ENCODE results near the gene STX17.
"Not testable (repeated sequence)": the region's sequence is repeated elsewhere in the genome, so short reads cannot be mapped to it uniquely, and the experiment has no call there.

STX17 gene

GRCh38 chr9:99971410-99971809 lies 65.0 kb downstream of the STX17 start:
- no peak for DNase-seq (ENCODE audit: low spot score)

- no peak for DNase-seq (ENCODE audit: low spot score)
Measured at GRCh38 chr9:99973455-99973854, 67.0 kb downstream of the STX17 start.

GRCh38 chr9:99977033-99977792 lies 70.8 kb downstream of the STX17 start:
- no peak for DNase-seq (ENCODE audit: low spot score)

- DNase-seq (ENCODE audit: low spot score), result no peak
Measured at GRCh38 chr9:99978221-99978620, 71.8 kb downstream of the STX17 start.

GRCh38 chr9:99980598-99980997 lies 74.1 kb downstream of the STX17 start:
- no peak for DNase-seq (ENCODE audit: low spot score)

- no peak for DNase-seq (ENCODE audit: low spot score)
Measured at GRCh38 chr9:99986642-99987041, 80.2 kb downstream of the STX17 start.

- not testable (repeated sequence) for DNase-seq (ENCODE audit: low spot score)
Measured at GRCh38 chr9:99990508-99990907, 84.1 kb downstream of the STX17 start.

GRCh38 chr9:99998266-99998665 lies 91.8 kb downstream of the STX17 start:
- DNase-seq (ENCODE audit: low spot score), result no peak

GRCh38 chr9:99998866-99999265 lies 92.4 kb downstream of the STX17 start:
- DNase-seq (ENCODE audit: low spot score), result no peak

GRCh38 chr9:99999797-100000196 lies 93.3 kb downstream of the STX17 start:
- DNase-seq (ENCODE audit: low spot score), result no peak

- peak; percentile 71 for DNase-seq (ENCODE audit: low spot score)
Measured at GRCh38 chr9:100011062-100011681, 104.7 kb downstream of the STX17 start.

GRCh38 chr9:100012279-100012678 lies 105.8 kb downstream of the STX17 start:
- no peak for DNase-seq (ENCODE audit: low spot score)

- DNase-seq (ENCODE audit: low spot score), result no peak
Measured at GRCh38 chr9:100013573-100013972, 107.1 kb downstream of the STX17 start.

- no peak for DNase-seq (ENCODE audit: low spot score)
Measured at GRCh38 chr9:100014846-100015245, 108.4 kb downstream of the STX17 start.

GRCh38 chr9:100019541-100019940 lies 113.1 kb downstream of the STX17 start:
- no peak for DNase-seq (ENCODE audit: low spot score)

All from hematopoietic multipotent progenitor cell treated with erythropoietin and hydrocortisone succinate and interleukin-3 and kit ligand, for 15 days (in vitro differentiated cells).